IMR-90 (cell line): ENCODE results near the gene TTBK2. TPM values are rescaled to one million over a fixed set of nuclear protein-coding genes. Genes with fewer than 3 reads are reported as not detected.

Source experiments
- ATAC-seq: fragments of 200-7000 bp; cut with Tn5 transposase; 2 replicates; pipeline ENCODE4 v1.9.1; 2020; ENCODE audit warnings: low read depth, mild to moderate bottlenecking, moderate library complexity
- BruUV-seq: library from RNA; stranded (reverse); fragments of 400-500 nt; replicated peaks from 2 replicates; lab custom pipeline; 2021; lab: Mats Ljungman, UMichigan
- CTCF ChIA-PET: fragments of 300-600 bp; formaldehyde crosslinking; extraction: SDS; loops from one replicate; lab custom pipeline; 2021; ENCODE audit warnings: antibody characterized with exemption; lab: Yijun Ruan, JAX
- POLR2A ChIA-PET: fragments of 300-600 bp; sonication (Branson Sonifier 250); formaldehyde crosslinking; loops from one replicate; lab custom pipeline; 2022; ENCODE audit warnings: antibody characterized with exemption; ENCODE audit not compliant: unreplicated experiment; lab: Charles Lee
- DNase-seq: peaks from one replicate; pipeline ENCODE4 v3.0.0; 2013
- H2AFZ ChIP-seq: replicated peaks from 2 replicates; pipeline ENCODE3; 2013; ENCODE audit warnings: low read length, mild to moderate bottlenecking; ENCODE audit not compliant: poor library complexity
- H2AK5ac ChIP-seq: 2 replicates; pipeline ENCODE4 v1.6.1; 2013; ENCODE audit warnings: low read depth, low read length, inconsistent platforms
- H2AK9ac ChIP-seq: replicated peaks from 2 replicates; pipeline ENCODE3; 2013; ENCODE audit warnings: mild to moderate bottlenecking, low read depth, low read length, moderate library complexity; ENCODE audit not compliant: poor library complexity
- H2BK120ac ChIP-seq: 2 replicates; pipeline ENCODE4 v1.6.1; 2013; ENCODE audit warnings: low read depth, low read length, inconsistent platforms
- H2BK15ac ChIP-seq: 3 replicates; pipeline ENCODE4 v1.6.1; 2013; ENCODE audit warnings: low read depth, low read length, inconsistent platforms
- H2BK20ac ChIP-seq: 2 replicates; pipeline ENCODE4 v1.6.1; 2013; ENCODE audit warnings: low read depth, mild to moderate bottlenecking, inconsistent platforms, low read length, moderate library complexity
- H2BK5ac ChIP-seq: 2 replicates; pipeline ENCODE4 v1.6.1; 2013; ENCODE audit warnings: mild to moderate bottlenecking, low read depth, low read length, inconsistent platforms; ENCODE audit not compliant: poor library complexity, severe bottlenecking
- H3K14ac ChIP-seq: replicated peaks from 2 replicates; pipeline ENCODE4 v1.6.1; 2013; ENCODE audit warnings: low read depth, low read length, inconsistent platforms
- H3K18ac ChIP-seq: 2 replicates; pipeline ENCODE4 v1.6.1; 2013; ENCODE audit warnings: low read depth, low read length, control low read depth
- H3K23ac ChIP-seq: 2 replicates; pipeline ENCODE4 v1.6.1; 2013; ENCODE audit warnings: low read depth, low read length, inconsistent platforms
- H3K27ac ChIP-seq: 2 replicates; pipeline ENCODE4 v1.5.1; 2013; ENCODE audit warnings: mild to moderate bottlenecking, control low read depth, low read length; ENCODE audit not compliant: insufficient read depth
- H3K27me3 ChIP-seq: 2 replicates; pipeline ENCODE4 v1.6.1; 2013; ENCODE audit warnings: low read length; ENCODE audit not compliant: control insufficient read depth, insufficient read depth
- H3K36me3 ChIP-seq: 2 replicates; pipeline ENCODE4 v1.6.1; 2013; ENCODE audit warnings: low read length, mixed read lengths; ENCODE audit not compliant: control insufficient read depth, insufficient read depth
- H3K4ac ChIP-seq: 2 replicates; pipeline ENCODE4 v1.6.1; 2013; ENCODE audit warnings: low read depth, low read length, inconsistent platforms
- H3K4me1 ChIP-seq: 2 replicates; pipeline ENCODE4 v1.6.1; 2013; ENCODE audit warnings: low read length, mixed read lengths; ENCODE audit not compliant: control insufficient read depth, insufficient read depth
- H3K4me2 ChIP-seq: 2 replicates; pipeline ENCODE4 v1.6.1; 2013; ENCODE audit warnings: low read depth, mild to moderate bottlenecking, control low read depth, low read length, moderate library complexity
- H3K4me3 ChIP-seq: 2 replicates; pipeline ENCODE4 v1.5.1; 2013; ENCODE audit warnings: low read depth, mild to moderate bottlenecking, control low read depth, low read length, moderate library complexity; ENCODE audit not compliant: insufficient read depth
- H3K56ac ChIP-seq: 2 replicates; pipeline ENCODE4 v1.6.1; 2013; ENCODE audit warnings: low read length, inconsistent platforms; ENCODE audit not compliant: insufficient read depth; ENCODE audit errors: extremely low read depth
- H3K79me1 ChIP-seq, 2 experiments: 2 replicates each; pipeline ENCODE4 v1.6.1; 2013; ENCODE audit warnings: low read length in 2 of 2, inconsistent platforms in 1 of 2, low read depth in 1 of 2
- H3K9ac ChIP-seq: 2 replicates; pipeline ENCODE4 v1.6.1; 2013; ENCODE audit warnings: low read depth, low read length, control low read depth
- H3K9me1 ChIP-seq: 2 replicates; pipeline ENCODE4 v1.6.1; 2013; ENCODE audit warnings: low read length, inconsistent platforms; ENCODE audit not compliant: insufficient read depth
- H3K9me3 ChIP-seq: 2 replicates; pipeline ENCODE4 v1.6.1; 2013; ENCODE audit warnings: low read length; ENCODE audit not compliant: control insufficient read depth, insufficient read depth
- H4K20me1 ChIP-seq: 2 replicates; pipeline ENCODE4 v1.6.1; 2013; ENCODE audit warnings: low read length, inconsistent platforms; ENCODE audit not compliant: insufficient read depth
- H4K5ac ChIP-seq: 2 replicates; pipeline ENCODE4 v1.6.1; 2013; ENCODE audit warnings: mild to moderate bottlenecking, low read depth, low read length, control low read depth
- H4K8ac ChIP-seq, 2 experiments: 2 replicates each; pipeline ENCODE4 v1.6.1; 2013; ENCODE audit warnings: low read depth in 2 of 2, low read length in 2 of 2, control low read depth in 1 of 2, inconsistent platforms in 1 of 2
- H4K91ac ChIP-seq: 2 replicates; pipeline ENCODE4 v1.6.1; 2013; ENCODE audit warnings: low read depth, low read length, inconsistent platforms; ENCODE audit not compliant: insufficient read depth
- MXI1 ChIP-seq: IDR thresholded peaks from 2 replicates; pipeline ENCODE4 v1.6.1; 2012; ENCODE audit warnings: low read depth, mild to moderate bottlenecking, low read length, moderate library complexity, borderline replicate concordance
- POLR2A ChIP-seq: IDR thresholded peaks from 2 replicates; pipeline ENCODE4 v1.6.1; 2012; ENCODE audit warnings: mild to moderate bottlenecking, low read depth, low read length
- WGBS, 2 experiments: methylation state at CpG; one replicate each; pipeline versions ENCODE4 v1.1.5 to v1.1.7; 2013; ENCODE audit warnings: missing lambda C conversion rate in 2 of 2; ENCODE audit not compliant: insufficient read length in 1 of 2; ENCODE audit errors: extremely low coverage in 2 of 2; 5-methylcytosine and 5-hydroxymethylcytosine counted together
- dilution Hi-C: fragments of 300-500 bp; cut with HindIII; formaldehyde crosslinking; loops from one replicate; pipeline ENCODE4 v1.14.3; 2018; ENCODE audit warnings: low sequenced_read_pairs; ENCODE audit not compliant: unreplicated experiment
- in situ Hi-C: fragments of 300-500 bp; cut with MboI; formaldehyde crosslinking; loops from 3 replicates; pipeline ENCODE4 v1.14.3; 2019; ENCODE audit warnings: low sequenced_read_pairs, inconsistent platforms, mixed read lengths
- intact Hi-C: fragments of 100-400 bp; cut with micrococcal nuclease; formaldehyde crosslinking; loops from 2 replicates; pipeline ENCODE4 v1.10.0; 2022
- polyA plus RNA-seq, 3 experiments: library from polyadenylated mRNA; depleted of rRNA; stranded (reverse); fragments of >200 nt; gene quantifications; 2 replicates each; pipeline ENCODE4 v1.2.3, GENCODE V29; 2012; ENCODE audit warnings: low replicate concordance in 1 of 3
- total RNA-seq: library from RNA; depleted of rRNA; stranded (reverse); fragments of >200 nt; gene quantifications from 2 replicates; pipeline ENCODE4 v1.2.3, GENCODE V29; 2012

TTBK2 gene
- total and polyA plus RNA-seq, 2 of the 4 experiments (the other 2 are of a cell fraction): 2.4 to 3.2 TPM

DNA sequence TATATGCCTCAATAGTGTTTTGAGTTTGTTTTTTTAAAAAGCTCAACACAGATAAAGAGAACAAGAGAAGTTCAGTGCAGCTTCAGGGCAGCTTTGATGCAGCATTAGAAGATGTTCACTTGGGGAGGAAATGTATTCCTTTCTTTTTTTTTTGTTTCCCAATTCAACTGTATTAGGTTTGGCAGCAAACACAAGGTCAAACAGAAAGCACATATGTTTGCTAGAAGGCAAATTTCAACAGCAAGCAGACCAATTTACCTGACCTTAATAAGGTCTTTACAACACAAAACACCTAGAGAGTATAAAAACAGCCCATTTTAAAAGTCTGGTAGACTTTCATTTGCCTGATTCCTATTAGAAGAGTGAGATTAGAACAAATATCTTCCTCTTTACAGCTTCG is 176.4 kb downstream of the TTBK2 start:
- TF ChIP-seq POLR2A: no peak
- no peak for TF ChIP-seq MXI1
- intact Hi-C loops: no loop called here
- Histone ChIP-seq H3K23ac (no peak overlapping the region), H2AFZ (no peak overlapping the region), H2BK15ac (no peak overlapping the region), H2AK5ac (no peak overlapping the region), H3K27ac (no peak overlapping the region), H3K18ac (no peak overlapping the region), H2BK120ac (no peak overlapping the region), H3K9ac (no peak overlapping the region), H2BK5ac (no peak overlapping the region), H3K9me1 (peaks cover 4% of the 10 kb centered on the region; the same call in 1 of the 2 replicates), H3K36me3 (peaks cover 3% of the 10 kb centered on the region; the same call in 1 of the 2 replicates), H3K4ac (no peak overlapping the region), H4K8ac (no peak overlapping the region), H4K91ac (no peak overlapping the region), H2AK9ac (no peak overlapping the region), H4K20me1 (no peaks in the 10 kb centered on the region), H3K56ac (no peak overlapping the region), H4K5ac (no peak overlapping the region), H2BK20ac (no peak overlapping the region), H3K27me3 (no peaks in the 10 kb centered on the region), H3K79me1 (peaks cover 0 to 3% of the 10 kb centered on the region in 2 experiments; a peak in 1 of 4 replicates), H3K9me3 (no peaks in the 10 kb centered on the region), H3K4me1 (no peaks in the 10 kb centered on the region), H3K14ac (no peak overlapping the region), H3K4me2 (no peak overlapping the region), H3K4me3 (no peak overlapping the region)
- no peak for DNase-seq
- CTCF ChIA-PET: no interaction called here
- no CpG with 5 or more reads among the region's 1 CpG for WGBS, 2 experiments
- in situ Hi-C loops: no loop called here
- dilution Hi-C loops: no loop called here
- no peak for ATAC-seq
- POLR2A ChIA-PET: interaction anchor here (0.7 kb wide), 1 partner anchor 147 kb away, joined by 5 read pairs; no protein-coding TSS in a partner anchor
- no TSS peak for BruUV-seq
